HG03196 (cell line): ENCODE measurements around the gene SHANK1.
"Not testable (repeated sequence)": the region's sequence is repeated elsewhere in the genome, so short reads cannot be mapped to it uniquely, and the experiment has no call there.

ENCODE experiments used
- ATAC-seq: cut with Tn5 transposase; IDR thresholded peaks from one replicate; pipeline ENCODE4 v1.9.1; 2021; ENCODE audit not compliant: unreplicated experiment

SHANK1 gene

DNA sequence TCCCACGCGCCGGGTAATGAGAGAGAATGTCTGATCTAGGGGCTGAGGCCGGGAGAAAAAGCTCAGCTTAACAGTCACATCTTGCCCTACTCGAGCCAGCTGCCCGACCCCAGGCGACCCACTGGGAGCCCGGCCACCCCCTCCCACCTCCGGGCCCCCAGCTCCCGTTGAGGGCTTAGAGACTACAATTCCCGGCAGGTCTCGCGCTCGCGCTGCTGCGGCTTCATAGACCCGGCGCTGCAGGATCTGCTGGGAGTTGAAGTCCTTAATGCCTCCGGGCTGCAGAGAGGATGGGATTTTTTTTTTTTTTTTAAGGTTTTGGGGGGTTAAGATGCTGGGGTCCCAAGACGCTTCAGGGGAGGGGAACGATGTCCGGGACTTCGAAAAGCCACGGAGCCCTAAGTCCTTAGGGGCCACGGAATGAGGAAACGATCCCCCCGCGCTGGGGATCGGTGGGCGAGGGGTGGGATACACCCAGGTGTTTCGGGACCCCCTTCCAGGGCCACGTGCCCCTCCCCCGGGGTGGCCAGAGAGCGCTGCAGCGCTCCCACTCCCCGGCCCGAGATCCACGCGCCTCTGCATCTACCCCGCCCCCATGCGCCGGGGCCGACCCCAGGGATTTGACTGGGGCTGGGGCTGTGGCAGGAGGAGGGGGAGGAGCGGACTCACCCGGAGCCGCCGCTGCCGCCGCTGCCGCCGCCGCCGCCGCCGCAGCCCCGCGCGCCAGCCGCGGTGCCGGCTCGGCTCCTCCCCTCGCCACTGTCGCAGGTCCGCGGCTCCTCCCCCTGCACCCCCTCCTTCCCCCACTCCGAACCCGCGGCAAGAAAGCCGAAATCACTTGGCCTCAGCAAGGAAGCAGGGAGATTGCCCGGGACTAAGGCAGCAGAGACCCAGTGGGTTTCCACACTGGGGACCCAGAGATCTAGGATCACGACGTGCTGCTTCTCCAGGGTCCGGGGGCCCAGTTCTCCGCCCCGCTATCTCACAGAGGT lies 80.2 kb downstream of the SHANK1 start, which contains the start of gene SYT3:
Gene SYT3, minus strand, starts transcription at position 761 of the 992 bp plus-strand sequence. CDS start 2,470 bp downstream, outside the sequence.
- no peak for ATAC-seq

DNA sequence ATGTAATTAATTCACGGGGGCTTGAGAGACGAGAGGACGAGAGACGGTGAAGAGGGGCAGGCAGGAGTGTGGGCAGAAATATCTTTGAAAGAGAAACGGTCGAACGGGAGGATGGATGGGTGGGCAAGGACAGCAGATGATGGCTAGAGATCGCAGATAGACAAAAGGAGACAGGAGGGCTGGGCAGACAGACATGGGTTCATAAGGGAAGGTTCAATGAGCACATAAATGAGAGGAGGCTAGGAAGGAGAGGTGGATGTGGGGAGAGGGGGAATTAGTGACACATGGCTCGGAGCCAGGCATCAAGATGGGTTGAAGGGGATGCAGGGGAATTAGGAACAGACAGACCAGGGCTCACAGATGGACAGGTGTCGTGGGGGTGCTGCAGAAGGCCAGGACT lies 81.0 kb downstream of the SHANK1 start:
- ATAC-seq, result no peak

DNA sequence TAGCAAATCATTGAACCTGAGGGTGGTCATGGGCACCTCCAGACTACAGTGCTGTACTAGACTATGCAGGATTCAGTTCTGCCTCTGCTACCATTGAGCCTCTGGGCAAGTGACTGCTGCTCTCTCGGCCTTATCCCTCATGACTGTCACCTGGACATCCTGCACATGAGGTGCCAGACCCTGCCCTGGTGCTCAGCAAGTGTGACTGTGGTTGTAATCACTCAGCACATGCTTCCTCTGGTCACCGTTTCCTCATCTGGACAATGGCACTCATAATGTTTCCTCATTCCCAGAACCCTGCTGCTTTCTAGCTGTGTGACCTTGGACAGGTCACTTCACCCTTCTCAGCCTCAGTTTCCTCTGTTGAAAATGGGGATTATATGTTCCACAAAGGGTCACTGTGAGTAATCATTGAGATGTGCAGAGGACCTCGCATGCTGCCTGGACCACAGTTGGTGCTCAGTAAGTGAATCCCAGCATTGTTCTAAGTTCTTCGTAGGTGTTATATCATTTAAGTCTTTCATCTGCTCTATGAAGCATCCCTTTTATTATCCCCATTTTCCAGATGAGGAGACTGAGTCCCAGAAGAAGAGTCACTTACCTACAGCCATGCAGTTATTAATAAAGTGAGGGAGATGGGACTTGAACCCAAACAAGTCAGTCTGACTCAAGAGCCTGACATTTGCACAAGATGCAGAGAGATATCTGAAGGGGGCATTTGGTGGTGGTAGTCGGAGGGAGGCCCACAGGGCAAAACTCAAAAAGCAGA lies 83.1 kb downstream of the SHANK1 start:
- no peak for ATAC-seq

DNA sequence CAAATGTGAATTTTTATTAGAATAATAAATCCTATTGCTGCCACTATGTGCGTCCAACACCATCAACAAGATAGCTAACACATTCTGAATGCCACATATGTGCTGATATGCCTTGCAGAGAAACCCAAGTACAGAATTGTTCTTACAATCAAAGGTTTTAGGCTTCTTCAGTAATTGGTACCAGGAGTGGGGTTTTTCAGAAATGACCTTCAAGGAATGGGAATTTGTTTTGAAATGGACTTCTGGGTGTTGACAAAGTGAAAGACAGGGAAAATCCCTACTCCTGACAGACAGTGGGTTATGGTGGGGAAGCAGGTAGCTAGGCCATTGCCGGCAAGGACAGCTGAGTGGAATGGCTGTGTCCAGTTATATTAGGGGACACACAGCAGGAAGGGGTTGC lies 85.6 kb downstream of the SHANK1 start:
- no peak for ATAC-seq

DNA sequence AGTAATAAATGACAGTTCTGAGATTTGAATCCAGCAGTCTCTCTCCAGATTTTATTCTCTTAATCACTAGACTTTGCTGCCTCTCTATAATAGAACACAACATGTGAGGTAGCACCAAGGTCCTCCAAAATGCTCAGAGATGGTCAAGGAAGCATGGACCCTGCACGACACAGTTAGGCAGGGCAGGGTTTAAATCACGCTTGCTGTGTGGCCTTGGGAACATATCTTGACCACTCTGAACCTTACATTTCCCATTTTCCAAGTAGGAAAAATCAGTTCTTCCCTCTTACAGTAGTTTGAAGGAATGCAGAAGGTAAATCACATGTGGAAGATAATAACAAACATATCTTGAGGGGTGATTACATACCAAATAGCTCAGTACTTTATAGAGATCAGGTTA lies 86.2 kb downstream of the SHANK1 start:
- no peak for ATAC-seq

DNA sequence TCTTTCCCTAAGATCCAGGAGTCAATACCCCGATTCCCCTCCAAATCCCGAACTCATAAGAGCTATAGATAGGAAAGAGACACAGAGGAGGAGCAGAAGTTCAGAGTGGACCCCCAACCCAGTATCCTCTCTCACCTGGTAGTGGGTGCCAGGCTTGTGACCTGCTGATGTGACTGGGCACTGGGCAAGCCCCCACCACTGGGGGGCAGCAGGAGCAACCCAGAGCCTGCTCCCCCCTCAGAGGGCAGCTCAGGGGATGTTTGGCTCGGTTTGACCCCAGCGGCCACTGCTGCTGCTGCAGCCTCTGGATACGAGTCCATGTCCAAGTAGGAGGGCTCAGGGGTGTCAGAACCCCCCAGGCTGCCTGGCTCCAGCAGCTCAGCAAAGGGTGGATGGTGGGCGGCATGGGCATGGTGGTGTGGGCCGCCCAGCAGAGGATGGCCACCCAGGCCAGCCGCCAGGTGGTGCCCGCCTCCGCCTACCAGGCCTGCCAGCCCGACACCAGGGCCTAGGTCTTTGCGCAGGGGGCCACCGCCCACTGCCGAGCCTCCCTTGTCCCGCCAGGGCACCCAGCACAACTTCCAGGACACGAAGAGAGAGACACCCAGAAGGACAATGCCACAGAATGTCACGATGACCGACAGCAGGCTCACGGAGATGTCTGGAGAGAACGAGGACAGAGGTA lies 87.3 kb downstream of the SHANK1 start:
- no peak for ATAC-seq

DNA sequence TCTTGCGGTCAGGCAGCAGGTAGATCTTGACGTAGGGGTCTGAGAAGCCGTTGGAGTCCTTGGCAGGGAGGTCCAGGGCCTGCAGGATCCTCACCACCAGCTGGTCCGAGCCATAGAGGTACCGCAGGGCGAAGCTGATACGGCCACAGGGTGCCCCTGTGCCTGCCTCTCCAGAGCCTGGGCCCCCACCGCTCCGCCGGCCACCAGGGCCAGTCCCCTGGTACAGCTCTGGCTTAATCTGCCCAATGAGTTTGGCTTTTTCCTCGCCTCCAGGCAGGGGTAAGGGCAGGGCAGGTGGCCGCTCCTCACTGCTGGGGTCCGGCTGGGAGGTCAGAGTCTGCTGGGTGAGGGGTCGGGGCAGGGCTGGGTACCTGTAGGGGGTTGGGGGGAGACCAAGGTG lies 89.8 kb downstream of the SHANK1 start:
- no peak for ATAC-seq

DNA sequence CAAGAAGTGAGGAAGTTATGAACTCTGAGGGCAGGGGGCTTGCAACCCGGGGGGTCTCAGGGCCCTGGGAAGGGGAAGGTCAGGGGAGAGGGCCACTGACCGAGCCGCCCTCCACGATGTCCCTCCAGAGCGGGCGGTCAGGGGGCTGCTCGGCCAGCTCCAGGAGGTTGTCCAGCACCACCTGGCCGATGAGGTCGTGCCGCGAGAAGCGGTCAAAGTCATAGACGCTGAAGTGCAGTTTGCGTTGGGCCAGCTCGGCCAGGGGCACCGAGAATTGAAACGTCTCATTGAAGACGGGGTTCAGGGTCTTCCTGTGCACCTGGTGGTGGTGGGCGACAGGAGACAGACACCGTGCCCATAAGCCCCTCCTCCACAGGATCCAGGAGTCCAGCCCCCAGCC lies 90.4 kb downstream of the SHANK1 start:
- ATAC-seq, result no peak

DNA sequence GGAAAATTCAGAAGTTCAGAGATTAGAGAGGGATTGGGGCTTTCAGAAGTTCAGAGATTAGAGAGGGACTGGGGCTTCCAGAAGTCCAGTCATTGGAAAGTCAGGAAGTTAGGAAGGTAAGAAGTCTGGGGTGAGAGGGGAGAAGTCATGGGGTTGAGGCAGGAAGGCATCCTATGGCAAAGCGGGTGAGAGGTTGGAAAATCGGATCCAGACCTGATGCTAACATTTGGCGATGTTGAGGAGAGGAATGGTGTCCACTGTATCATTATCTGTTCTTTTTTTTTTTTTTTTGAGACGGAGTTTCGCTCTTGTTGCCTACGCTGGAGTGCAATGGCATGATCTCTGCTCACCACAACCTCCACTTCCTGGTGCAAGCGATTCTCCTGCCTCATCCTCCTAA lies 91.1 kb downstream of the SHANK1 start:
- no peak for ATAC-seq

DNA sequence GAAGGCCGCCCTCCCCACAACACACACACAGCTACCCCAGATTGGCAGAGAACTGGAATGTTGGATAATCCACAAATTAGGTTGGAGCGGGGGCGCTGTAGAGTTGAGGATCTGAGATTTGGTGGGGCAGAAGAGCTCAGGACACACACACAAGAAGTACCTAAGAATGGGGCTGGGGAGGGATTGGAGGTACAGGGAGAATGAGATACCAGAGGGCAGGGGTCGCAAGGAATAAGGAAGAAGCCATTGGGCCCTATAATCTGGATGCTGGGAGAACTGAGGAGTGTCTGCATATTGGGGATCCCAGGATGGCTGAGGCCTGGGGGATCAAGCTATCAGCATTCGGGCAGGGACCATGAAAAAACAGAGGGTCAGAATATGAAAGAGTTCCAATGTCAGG lies 91.5 kb downstream of the SHANK1 start:
- no peak for ATAC-seq

DNA sequence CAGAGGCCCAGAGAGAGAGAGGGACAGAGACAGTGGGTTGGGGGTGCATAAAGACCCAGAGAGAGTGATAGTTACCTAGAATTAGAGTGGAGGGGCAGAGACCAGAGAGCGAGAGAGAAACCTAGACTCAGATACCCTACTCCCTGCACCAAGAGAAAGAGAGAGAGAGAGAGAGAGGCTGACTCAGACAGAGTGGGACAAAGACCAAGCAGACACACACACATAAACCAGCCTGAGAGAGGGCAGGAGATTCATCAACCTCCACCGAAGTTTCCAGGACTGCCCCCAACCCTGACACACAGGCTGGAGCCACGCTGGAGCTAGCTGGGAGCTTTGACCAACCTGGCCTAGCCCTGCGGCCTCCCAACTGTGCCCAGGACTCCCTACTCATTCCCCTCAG lies 92.8 kb downstream of the SHANK1 start:
- ATAC-seq, result no peak

DNA sequence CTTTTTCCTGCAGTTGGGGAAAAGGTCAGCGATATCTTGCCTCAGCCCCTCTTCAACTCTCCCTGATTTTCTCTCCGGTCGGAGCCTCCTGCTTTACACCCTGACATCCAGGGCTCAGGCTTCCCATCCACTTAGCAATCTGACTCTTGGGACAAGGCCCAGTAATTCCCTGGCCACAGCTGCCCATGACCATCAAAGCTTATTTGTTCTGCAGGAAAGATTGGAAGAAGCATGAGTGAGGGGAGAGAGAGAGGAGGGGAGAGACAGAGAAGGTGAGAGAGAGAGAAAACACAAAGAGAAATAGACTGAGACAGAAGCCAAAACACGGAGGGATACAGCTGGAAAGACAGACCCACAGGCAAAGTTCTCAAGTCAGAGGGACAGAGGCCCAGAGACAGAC lies 93.6 kb downstream of the SHANK1 start:
- no peak for ATAC-seq

DNA sequence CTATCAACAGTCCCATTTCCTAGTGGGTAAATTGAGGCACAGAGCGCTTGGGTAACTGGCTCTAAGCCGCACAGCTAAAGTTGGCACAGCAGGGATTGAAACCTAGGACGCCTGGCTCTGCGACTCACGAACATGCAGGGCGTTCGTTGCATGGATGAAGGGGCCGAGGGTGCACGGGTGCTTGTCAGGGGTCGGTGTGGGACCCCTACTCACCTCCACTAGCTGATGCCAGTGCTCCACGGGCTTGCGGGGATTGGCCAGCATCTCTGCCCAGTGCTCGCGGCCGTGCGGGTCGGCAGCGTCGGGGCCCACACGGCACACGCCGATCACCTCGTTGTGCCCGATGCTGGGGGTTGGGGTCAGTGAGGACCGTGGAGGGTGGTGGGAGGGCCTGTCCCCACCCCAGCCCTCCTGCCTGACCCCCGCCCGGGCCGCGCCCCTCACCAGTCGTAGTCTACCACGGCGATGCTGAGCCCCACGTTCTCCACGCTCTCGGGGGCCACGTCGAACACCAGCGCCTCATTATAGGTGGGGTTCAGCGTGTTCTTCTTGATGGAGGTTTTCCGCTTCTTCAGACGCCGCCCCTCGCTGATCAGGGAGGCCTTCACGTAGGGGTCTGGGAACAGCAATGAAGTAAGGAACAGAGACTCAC lies 94.5 kb downstream of the SHANK1 start:
- ATAC-seq, result no peak

DNA sequence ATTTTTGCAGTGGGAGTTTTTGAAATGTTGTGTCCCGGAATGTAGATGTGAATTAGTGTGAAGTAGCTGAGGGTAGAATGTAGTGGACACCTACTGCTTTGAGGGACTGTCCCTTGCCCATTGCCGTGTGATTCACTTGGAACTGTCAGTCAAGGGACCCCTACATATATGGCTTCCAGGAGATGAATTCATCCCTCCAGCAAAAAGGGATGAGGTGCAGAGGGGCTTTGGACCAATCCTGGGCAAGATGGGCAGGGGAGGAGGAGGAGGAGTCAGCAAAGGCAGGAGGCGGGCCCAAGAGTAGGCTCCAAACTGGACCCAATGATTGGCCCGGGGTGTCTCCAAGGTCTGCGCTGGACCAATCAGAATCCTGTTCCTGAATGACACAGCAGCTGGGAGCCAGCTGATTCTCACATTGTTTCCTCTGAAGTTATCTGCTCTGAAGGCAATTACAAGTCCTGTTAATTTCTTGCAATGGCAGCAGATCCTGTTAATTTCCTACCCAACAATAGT lies 99.2 kb downstream of the SHANK1 start:
- not testable (repeated sequence) for ATAC-seq

DNA sequence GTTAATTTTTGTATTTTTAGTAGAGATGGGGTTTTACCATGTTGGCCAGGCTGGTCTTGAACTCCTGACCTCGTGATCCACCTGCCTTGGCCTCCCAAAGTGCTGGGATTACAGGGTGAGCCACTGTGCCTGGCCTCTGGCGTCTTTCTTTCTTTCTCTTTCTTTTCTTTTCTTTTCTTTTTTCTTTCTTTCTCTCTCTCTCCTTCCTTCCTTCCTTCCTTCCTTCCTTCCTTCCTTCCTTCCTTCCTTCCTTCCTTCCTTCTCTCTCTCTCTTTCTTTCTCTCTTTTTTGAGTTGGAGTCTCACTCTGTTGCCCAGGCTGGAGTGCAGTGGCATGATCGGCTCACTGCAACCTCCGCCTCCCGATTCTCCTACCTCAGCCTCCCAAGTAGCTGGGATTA lies 100.4 kb downstream of the SHANK1 start:
- not testable (repeated sequence) for ATAC-seq

DNA sequence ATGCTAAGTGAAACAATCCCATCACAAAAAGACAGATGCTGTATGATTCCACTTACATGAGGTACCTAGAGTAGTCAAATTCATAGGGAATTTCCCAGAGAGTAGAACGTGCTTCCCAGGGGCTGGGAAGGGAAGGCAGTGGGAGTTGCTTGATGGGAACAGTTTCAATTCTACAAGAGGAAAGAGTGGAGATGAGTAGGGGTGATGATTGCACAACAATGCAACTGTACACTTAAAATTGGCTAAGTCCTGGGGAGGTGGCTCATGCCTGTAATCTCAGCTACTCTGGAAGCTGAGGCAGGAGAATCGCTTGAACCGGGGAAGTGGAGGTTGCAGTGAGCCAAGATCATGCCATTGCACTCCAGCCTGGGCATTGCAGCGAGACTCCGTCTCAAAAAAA lies 101.2 kb downstream of the SHANK1 start:
- not testable (repeated sequence) for ATAC-seq

DNA sequence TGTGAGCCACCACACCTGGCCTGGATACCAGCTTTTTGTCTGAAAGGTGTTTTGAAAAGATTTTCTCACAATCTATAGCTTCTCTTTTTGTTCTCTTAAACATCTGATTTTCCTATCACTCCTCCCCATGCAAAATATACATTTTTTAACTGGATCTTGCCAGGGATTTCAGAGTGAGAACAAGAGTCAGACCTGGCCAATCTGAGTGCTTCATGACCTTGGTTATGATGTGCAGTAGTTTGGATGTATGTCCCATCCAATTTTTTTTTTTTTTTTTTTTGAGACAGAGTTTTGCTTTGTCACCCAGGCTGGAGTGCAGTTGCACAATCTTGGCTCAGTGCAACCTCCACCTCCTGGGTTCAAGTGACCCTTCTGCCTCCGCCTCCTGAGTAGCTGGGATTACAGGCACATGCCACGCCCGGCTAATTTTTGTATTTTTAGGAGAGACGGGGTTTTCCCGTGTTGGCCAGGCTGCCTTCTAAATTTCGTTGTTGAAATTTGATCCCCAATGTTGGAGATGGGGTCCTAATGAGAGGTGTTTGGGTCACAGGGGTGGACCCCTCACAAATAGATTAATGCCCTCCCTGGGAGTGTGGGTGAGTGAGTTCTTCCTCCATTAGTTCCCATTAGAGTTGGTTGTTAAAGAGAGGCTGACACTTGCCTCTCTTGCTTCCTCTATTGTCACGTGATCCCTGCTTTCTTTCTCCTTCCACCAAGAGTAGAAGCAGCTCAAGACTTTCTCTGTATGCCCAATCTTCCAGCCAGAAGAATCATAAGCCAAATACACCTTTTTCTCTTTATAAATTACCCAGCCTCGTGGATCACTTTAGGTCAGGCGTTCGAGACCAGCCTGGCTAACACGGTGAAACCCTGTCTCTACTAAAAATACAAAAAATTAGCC lies 106.8 kb downstream of the SHANK1 start:
- not testable (repeated sequence) for ATAC-seq
